GM21529 (cell line): ENCODE results near the gene SARS2.
"Not testable (repeated sequence)": the region's sequence is repeated elsewhere in the genome, so short reads cannot be mapped to it uniquely, and the experiment has no call there.

Experiments
- ATAC-seq: cut with Tn5 transposase; IDR thresholded peaks from one replicate; pipeline ENCODE4 v1.9.1; 2021; ENCODE audit not compliant: unreplicated experiment

The SARS2 gene

GRCh38 chr19:38949580-38950367 is 19.2 kb upstream of the SARS2 start:
- ATAC-seq: no peak

- ATAC-seq: no peak
Observed at GRCh38 chr19:38946229-38947010, 15.9 kb upstream of the SARS2 start.

DNA sequence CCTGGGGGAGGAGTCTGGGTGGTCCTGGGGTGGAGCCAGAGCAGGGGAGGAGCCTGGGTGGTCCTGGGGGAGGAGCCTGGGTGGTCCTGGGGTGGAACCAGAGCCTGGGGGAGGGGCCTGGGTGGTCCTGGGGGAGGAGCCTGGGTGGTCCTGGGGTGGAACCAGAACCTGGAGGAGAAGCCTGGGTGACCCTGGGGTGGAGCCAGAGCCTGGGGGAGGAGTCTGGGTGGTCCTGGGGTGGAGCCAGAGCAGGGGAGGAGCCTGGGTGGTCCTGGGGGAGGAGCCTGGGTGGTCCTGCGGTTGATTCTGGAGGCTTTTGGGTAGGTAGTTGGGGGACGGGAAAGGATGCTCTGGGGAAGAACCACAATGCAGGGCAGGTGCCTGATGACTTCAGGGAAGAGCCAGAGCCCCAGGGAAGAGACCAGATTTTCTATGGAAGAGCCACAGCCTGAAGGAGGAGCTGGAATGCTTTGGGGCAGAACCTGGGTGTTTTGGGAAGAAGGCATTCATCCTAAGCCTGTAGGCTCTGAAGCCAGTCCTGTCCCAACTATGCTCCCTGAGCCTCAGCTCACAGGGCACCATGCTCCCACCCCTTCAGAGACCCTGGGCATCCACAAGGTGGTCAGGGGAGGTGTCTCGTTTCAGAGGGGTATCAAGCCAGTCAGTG is 15.1 kb upstream of the SARS2 start:
- ATAC-seq: no peak

- no peak for ATAC-seq
Observed at GRCh38 chr19:38944981-38945506, 14.5 kb upstream of the SARS2 start.

GRCh38 chr19:38942471-38943181 is 12.1 kb upstream of the SARS2 start:
- no peak for ATAC-seq

DNA sequence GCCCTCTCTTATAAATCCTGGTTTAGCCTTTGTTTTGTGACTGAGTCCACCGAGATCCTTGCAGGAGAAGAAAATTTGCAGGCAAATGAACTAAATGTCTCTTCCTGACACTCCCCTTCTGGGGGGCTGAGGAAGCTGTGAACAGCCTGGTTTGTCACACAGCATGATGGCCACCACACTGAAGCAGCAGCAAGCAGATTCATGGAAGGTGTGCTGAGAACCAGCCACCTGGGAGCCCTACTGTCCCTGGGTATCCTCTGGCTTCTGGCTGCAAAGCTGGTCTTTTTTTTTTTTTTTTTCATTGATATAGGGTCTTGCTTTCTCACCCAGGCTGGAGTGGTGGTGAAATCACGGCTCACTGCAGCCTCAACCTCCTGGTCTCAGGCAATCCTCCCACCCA is 11.4 kb upstream of the SARS2 start:
- ATAC-seq: no peak

- ATAC-seq: not testable (repeated sequence)
Observed at GRCh38 chr19:38941466-38941865, 10.9 kb upstream of the SARS2 start.

DNA sequence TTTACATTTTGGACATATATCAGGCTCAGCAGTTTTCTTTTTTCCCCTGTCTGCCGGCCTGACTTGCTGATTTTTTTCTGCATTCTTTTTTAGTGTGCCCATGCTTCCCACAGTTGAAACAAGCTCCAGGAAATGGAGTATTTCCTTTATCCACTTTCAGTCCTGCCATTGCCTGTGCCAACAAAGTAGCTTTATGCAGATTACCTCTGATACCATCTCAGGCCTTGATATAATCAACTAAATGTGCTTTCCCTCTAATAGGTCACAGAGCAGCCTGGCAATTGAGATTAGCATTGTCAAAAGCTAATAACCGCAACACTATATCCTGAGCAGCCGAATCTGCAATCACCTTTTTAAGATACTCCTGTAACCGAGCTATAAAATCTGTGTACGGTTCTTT is 9.4 kb upstream of the SARS2 start:
- ATAC-seq: no peak

DNA sequence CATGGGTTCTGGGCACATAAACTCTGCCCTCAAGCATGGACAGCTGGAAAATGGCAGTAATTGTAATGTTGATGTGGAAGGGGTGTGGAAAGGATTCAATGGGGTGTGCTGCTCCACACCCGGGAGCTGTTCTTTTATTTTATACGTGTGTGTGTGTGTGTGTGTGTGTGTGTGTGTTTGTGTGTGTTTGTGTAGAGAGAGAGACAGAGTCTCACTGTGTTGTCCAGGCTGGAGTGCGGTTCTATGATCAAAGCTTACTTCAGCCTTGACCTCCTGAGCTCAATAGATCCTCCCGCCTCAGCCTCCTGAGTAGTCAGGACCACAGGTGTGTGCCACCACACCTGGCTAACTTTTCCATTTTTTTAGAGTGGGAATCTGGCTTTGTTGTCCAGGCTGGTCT is 3.0 kb upstream of the SARS2 start:
- ATAC-seq: no peak

DNA sequence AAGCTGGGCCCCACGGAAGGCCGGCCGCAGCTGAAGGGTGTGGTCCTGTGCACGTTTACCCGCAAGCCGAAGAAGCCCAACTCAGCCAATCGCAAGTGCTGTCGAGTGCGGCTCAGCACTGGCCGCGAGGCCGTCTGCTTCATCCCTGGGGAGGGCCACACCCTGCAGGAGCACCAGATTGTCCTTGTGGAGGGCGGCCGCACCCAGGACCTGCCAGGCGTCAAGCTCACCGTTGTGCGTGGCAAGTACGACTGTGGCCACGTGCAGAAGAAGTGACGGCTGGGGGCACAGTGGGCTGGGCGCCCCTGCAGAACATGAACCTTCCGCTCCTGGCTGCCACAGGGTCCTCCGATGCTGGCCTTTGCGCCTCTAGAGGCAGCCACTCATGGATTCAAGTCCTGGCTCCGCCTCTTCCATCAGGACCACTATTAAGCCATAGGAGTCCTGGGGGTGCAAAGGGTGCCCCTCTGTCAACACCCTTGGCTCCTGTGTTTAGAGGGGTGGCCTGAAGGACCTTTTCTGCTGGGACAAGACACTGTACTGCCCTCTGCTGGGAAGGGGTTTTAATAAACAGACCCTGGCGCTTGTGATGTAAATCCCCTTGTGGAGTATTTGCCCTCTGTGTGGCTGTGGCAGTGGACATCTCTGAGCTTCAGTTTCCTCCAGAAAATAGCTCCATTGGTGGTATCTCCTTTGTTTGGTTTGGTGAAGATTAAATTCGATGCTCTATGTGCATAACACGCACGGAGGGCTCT is 2.0 kb upstream of the SARS2 start:
- ATAC-seq: no peak

DNA sequence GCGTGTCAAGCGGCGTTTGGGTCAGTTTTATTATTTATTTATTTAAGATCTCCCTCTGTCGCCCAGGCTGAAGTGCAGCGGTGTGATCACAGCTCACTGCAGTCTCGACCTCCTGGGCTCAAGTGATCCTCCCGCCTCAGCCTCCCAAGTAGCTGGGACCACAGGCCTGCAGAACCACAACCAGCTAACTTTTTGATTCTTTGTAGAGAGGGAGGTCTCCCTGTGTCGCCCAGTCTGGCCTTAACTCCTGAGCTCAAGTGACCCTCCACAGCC is 894 bp upstream of the SARS2 start:
- no peak for ATAC-seq

- ATAC-seq: peak; percentile 93
Observed at GRCh38 chr19:38930776-38931520, 385 bp upstream of the SARS2 start, which contains the start of gene MRPS12. MRPS12 (plus strand) TSS chr19:38930944; CDS start chr19:38931295, 351 bp downstream.

GRCh38 chr19:38928391-38929001 is 2.1 kb downstream of the SARS2 start:
- ATAC-seq: no peak

- no peak for ATAC-seq
Observed at GRCh38 chr19:38924388-38924787, 6.2 kb downstream of the SARS2 start.

GRCh38 chr19:38922482-38922881 is 8.1 kb downstream of the SARS2 start:
- no peak for ATAC-seq

DNA sequence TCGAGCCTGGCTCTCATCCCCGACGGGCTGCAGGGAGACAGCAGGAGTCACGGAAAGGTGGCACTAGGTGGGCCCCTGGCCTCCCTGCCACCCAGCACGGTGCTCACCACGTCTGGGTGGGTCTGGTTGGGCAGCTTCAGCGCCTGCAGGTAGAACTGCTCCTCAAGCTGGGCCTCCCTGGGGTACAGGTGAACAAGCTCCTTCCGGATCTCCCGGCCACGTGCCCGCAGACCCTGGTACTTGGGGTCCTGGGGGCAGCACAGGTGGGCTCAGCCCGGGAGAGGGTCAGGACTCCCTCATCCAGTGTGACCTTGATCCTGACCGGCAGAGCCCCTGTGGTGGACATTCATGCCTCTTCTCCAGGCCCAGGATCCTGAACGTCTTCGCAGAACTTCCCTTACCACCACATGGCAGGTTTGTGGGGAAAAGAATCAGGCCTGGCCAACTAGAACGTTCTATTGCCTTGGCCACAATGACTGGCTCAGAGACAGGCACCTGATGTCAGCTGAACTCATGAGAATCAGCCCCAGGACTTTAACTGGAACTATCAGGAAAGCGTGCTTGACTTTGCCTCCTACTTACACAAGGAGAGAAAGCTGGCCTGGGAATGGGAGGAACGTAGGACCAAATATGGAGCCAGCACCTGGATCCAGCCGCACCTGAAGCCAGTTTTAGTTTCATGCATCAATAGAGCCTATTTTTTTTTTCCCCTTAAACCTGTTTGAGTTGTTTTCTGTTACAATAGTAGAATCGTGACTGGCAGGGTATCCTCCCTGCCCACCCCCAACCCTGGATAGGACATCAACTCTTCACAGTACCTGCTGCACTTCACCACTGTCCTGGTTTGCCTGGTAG is 8.9 kb downstream of the SARS2 start:
- ATAC-seq: no peak

- ATAC-seq: no peak
Observed at GRCh38 chr19:38920602-38921419, 9.8 kb downstream of the SARS2 start.
